Breast epithelium (tissue), 3 donors: ENCODE data around the gene BSN.

Experiments
- CTCF ChIP-seq, 3 donors: fragments of 450-650 bp; IDR thresholded peaks; one replicate each; pipeline ENCODE4 v1.5.1; 2016 to 2017; ENCODE audit warnings: antibody characterized with exemption in 3 of 3, mild to moderate bottlenecking in 3 of 3, moderate library complexity in 3 of 3
- POLR2AphosphoS5 ChIP-seq, 3 donors: sonication (generic); formaldehyde crosslinking; IDR thresholded peaks; one replicate each; pipeline ENCODE4 v1.6.1; 2017; ENCODE audit warnings: antibody characterized with exemption in 3 of 3

- TF ChIP-seq CTCF (IDR thresholded peaks at IDR 0.05) (no peak), POLR2AphosphoS5 (IDR thresholded peaks at IDR 0.05) (no peak)
Observed at GRCh38 chr3:49591615-49592014, 37.3 kb downstream of the BSN start.
